OCI-M2 (cell line): ENCODE measurements around the gene LRRC56.

Experiments
- DNase-seq: peaks from one replicate; lab custom pipeline; 2025; ENCODE audit not compliant: unreplicated experiment; lab: John Stamatoyannopoulos, UW

LRRC56 gene

GRCh38 chr11:520428-521176, 16.7 kb upstream of the LRRC56 start:
- DNase-seq: no peak

- DNase-seq: no peak
These were observed 16.1 kb upstream of the LRRC56 start for GRCh38 chr11:521177-521688.

- no peak for DNase-seq
These were observed 11.1 kb upstream of the LRRC56 start for GRCh38 chr11:526192-526591.

GRCh38 chr11:528166-528814, 9.0 kb upstream of the LRRC56 start:
- no peak for DNase-seq

- no peak for DNase-seq
These were observed 8.3 kb upstream of the LRRC56 start for GRCh38 chr11:528815-529727.

GRCh38 chr11:529728-530411, 7.5 kb upstream of the LRRC56 start:
- no peak for DNase-seq

GRCh38 chr11:530960-531831, 6.1 kb upstream of the LRRC56 start:
- no peak for DNase-seq

- no peak for DNase-seq
These were observed 5.3 kb upstream of the LRRC56 start for GRCh38 chr11:531919-532526.

GRCh38 chr11:532527-532985, 4.8 kb upstream of the LRRC56 start:
- no peak for DNase-seq

- DNase-seq: no peak
These were observed 4.2 kb upstream of the LRRC56 start for GRCh38 chr11:532986-533585.

- no peak for DNase-seq
These were observed 3.5 kb upstream of the LRRC56 start for GRCh38 chr11:533586-534395.

GRCh38 chr11:534396-535209, 2.7 kb upstream of the LRRC56 start:
- DNase-seq: no peak

GRCh38 chr11:535210-535518, 2.2 kb upstream of the LRRC56 start:
- no peak for DNase-seq

GRCh38 chr11:535519-536454, 1.5 kb upstream of the LRRC56 start, which contains the start of gene HRAS:
Gene HRAS, minus strand, starts transcription at chr11:535576.
- peak; percentile 62 for DNase-seq

GRCh38 chr11:537622-538430, 499 bp downstream of the LRRC56 start:
- DNase-seq: no peak
